Kidney tubule cell (primary cell): ENCODE data around the gene MAN1C1.

Experiments
- DNase-seq: peaks from one replicate; pipeline ENCODE4 v3.0.0-alpha.2; 2018; ENCODE audit warnings: low spot score

Gene MAN1C1

DNA sequence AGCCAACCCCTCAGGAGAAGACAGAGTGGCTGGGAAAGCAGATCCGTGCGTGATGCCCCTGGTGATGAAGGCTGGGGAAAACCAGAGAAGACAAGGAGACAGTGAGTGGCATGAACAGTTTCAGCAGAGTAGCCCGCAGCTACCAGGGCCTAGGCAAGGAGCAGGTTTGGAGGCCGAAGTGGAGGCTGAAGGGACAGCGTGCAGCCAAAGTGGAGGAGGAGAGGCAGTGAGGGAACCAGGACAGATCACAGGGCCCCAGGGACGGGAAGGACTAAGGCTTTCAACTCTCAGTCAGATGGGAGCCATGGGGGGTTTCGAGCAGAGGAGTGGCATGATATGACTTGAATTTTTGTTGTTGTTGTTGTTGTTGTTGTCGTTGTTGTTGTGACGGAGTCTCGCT is 123.5 kb downstream of the MAN1C1 start:
- DNase-seq = no peak

DNA sequence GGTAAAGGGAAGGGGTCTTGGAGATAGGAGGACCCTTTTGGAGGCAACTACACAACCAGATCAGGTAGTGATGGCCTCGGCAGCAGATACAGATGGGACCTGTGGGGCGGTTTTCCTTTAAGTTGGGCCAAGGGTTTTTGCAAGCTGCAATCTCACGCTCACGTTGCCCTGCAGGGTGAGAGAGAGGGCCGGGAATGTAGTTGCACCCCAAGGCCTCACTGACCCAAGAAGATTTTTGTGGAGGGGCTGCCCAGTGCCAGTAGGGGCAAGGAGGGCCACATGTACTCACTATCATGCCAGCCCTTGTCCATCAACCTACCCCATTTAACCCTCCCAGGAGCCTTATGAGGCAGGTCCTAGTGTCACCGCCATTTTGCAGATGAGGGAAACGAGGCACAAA is 125.7 kb downstream of the MAN1C1 start:
- DNase-seq = no peak

GRCh38 chr1:25743164-25744139 is 126.9 kb downstream of the MAN1C1 start:
- no peak for DNase-seq

DNA sequence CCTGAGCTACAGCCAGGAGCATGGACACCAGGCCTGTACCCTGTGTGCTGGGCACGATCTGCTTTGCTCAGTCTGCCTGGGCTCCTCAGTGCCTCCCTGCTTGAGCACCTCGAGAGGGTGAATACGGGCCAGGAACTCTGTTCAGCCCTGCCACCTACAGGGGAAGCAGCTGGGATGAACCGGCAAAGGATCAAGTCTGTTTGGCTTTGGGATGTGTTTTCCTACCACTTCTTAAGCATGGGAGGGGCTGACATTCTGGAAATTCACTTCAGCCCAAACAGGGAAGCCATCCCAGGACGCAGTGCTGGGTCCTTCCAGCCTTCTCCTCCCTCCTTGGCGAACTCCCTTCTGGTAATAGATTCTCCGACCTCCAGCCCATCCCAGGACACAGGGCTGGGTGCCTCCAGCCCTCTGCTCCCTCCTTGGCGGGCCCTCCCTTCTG is 127.6 kb downstream of the MAN1C1 start:
- DNase-seq = peak; percentile 43

GRCh38 chr1:25744636-25745425 is 128.2 kb downstream of the MAN1C1 start:
- no peak for DNase-seq

DNA sequence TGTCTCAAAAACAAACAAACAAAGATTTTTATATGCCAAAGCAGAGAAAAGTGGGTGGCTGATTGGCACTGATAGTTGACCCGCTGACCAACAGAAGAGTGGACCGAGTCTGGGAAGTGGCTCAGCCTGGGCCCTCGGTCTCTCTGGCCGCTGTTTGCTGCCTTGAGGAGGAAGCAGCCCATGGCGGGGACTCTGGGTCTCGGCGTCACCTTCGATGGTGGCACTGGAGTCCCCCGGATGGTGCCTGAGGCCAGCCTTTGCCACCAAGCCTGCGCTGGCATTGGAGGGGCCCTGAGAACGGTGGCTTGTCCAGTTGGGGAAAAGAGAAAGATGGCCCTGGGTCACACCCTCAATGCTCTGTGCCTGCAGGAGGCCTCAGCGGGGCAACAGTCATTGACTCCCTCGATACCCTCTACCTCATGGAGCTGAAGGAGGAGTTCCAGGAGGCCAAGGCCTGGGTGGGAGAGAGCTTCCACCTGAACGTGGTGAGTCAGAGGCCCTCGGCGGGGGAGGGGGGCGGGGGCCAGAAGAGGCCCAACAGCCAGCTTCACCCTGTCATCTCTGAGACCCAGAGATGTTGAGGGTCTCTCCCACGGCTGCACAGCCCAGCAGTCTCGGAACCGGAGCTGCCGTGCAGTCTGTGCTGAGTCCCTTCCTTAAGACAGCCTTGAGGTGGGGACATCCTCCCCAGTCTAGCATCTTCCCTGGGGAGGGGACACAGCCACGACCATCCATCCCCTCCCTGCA is 129.9 kb downstream of the MAN1C1 start:
- no peak for DNase-seq

DNA sequence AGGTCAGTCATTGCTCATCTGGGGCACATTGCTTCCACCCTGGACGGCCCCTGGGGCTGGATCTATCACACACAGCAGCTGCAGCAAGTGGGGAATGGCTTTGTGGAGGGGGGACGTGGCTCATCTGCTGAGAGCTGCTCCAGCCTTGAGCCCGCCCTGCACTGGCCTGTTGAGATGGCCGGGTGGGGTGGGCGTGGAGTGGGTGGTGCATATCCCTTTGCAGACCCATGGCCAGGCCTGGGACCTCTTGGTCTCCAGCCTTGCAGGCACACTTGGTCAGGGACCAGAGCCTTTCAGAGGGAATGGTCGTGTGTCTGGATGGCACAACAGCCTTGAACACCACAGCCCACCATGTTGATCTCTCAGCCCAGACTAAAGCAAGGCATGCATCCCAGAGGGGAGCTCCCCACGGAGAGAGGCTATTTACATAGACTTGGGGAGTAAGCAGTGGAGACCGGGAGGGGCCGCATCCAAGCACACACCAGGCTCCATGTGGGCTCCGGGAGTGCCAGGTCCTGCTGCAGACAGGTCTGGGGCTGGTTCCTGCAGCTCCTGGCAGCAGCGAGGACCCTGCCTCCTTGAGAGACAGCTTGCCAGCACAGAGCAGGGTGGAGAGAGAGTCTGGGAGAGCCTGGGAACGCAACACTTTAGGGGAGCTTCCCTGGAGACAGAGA is 130.6 kb downstream of the MAN1C1 start:
- no peak for DNase-seq

GRCh38 chr1:25748531-25749205 is 132.1 kb downstream of the MAN1C1 start:
- no peak for DNase-seq

GRCh38 chr1:25750923-25751605 is 134.5 kb downstream of the MAN1C1 start:
- DNase-seq = no peak

DNA sequence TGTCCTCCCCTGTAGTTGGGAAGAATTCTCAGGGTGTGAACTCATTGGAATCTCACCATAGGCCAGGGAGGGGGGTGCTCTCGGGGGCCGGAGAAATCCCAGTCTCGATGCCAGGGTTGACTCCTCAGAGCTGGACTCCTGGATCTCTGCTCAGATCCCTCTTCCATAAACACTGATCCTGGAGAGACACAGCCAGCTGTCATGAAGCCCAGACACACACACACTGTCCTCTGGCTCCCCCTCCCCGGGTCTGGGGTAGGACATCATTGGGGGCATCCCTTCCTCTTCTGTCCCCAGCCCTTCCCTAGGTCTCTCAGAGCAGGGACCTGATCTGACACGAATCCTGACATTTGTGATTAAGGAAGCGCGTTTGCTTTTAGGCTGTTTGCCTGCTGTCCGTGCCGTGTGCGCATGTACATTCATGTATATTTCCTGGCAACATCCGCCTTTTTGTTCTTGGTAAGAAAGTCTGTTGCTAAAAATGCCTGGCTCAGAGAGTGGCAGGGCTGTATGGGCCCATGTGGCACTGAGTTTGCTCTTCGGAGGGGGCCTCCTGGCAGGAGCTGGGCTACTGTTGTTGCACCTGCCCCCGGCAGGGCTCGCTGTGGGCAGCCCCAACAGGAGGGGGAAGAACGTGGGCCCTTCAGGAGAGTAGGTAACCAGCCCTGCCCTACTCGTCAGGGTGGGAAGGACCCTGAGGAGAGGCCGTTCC is 138.0 kb downstream of the MAN1C1 start:
- no peak for DNase-seq

DNA sequence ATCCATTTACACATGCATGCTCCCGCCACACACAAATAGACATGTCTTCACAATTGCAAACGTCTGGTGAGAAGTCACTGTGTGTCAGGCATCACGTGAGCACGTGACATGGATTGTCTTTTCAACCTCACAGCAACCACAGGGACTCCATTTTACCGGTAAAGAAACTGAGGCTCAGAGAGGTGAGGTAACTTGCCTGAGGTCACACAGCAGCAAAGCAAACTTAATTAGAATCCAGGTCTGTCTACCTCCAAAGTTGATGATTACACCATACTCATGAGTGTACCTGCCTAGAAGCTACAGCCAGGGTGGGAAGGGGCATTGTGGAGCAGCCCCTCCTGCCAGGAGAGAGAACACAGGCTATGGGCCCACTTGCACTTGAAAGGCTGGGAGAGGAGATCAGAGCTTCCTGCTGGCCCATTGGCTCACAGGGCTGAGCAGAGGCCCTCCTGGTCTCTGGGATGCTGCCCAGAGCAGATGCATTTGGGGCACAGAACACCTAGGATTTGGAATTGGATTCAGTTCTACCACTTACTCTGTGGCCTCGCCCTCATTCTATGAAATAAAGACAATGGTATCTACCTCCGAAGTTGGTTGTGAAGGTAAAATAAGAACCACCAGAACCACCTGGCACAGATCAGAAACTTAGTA is 139.0 kb downstream of the MAN1C1 start:
- DNase-seq = no peak

- DNase-seq = no peak
Measured at GRCh38 chr1:25756215-25756614, 139.6 kb downstream of the MAN1C1 start.

DNA sequence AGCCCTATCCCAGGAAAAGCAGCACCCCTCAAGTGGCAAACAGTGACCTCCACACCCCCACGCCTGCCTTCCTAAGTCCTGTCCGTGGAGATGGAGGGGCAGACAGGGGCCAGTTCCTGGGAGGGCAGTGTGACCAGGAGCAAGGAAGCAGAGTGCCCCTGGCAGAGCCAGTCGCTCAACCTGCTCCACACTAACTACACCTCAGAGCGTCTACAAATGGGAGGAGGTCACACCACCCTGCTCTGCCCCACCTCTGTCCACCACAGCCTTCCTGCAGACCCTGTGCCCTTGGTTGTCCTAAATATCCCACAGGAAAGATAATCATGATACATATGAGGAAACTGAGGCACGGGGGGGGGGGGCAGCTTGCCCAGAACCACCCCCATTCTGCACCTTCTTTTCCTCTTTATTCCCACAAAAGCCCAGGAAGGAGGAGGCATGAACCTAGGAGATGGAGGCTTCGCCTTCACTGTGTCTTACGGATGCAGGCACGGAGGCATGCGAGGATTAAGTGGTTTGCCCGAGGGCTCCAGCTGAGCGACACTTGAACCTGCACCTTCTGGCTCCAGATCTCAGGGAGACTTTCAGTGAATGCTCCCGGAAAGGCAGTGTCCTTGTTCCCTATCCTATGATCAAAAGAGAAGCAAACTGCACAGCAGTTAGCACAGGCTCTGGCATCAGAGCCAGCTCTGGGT is 140.7 kb downstream of the MAN1C1 start:
- no peak for DNase-seq

- no peak for DNase-seq
Measured at GRCh38 chr1:25757846-25758185, 141.2 kb downstream of the MAN1C1 start.

DNA sequence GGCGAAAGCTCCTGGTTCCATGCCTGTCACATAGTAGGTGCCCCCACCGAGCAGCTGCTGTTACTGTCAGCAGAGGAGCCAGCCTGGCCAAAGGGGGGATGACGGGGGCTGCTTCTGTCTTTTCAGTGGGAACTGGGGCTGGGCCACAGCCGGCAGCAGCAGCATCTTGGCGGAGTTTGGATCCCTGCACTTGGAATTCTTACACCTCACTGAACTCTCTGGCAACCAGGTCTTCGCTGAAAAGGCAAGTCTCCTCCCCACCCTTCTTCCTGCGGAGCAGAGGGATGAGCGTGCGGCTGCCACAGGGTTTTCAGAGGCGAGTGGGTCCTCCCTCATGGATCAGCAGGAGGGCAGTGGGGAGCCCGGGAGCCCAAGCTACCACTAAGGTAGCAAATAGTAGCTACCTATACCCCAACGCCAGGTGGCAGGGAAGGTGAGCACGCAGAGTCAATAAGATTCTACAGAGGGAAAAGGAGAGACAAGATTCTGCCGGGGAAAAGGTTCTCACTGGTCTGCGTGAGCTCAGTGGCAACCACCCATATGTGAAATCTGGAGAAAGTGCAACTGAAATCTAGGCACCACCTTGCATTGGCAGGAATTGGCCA is 142.0 kb downstream of the MAN1C1 start:
- no peak for DNase-seq

GRCh38 chr1:25760122-25760719 is 143.6 kb downstream of the MAN1C1 start:
- DNase-seq = peak; percentile 45

GRCh38 chr1:25760871-25761270 is 144.3 kb downstream of the MAN1C1 start:
- no peak for DNase-seq

- DNase-seq = no peak
Measured at GRCh38 chr1:25763493-25763892, 146.9 kb downstream of the MAN1C1 start.
